Stimulated activated CD4-positive, alpha-beta T cell treated with anti-CD3 and anti-CD28 coated beads, Interleukin-12 subunit alpha, Interleukin-12 subunit beta, amount 100 ng/mL, for 24 hours (primary cell): ENCODE results near the gene IBA57.
"Not testable (repeated sequence)": the region's sequence is repeated elsewhere in the genome, so short reads cannot be mapped to it uniquely, and the experiment has no call there.

Source experiments
- DNase-seq, 2 experiments: peaks; one replicate each; pipeline ENCODE4 v3.0.0-alpha.2; 2020; ENCODE audit warnings: low read depth in 2 of 2

Gene IBA57

GRCh38 chr1:228172591-228173527, 7.3 kb downstream of the IBA57 start:
- DNase-seq = no peak

GRCh38 chr1:228173528-228174481, 8.2 kb downstream of the IBA57 start:
- not testable (repeated sequence) for DNase-seq

GRCh38 chr1:228174482-228175315, 9.1 kb downstream of the IBA57 start:
- DNase-seq = no peak

GRCh38 chr1:228175316-228176023, 9.9 kb downstream of the IBA57 start:
- no peak for DNase-seq

GRCh38 chr1:228176024-228176395, 10.4 kb downstream of the IBA57 start:
- DNase-seq = no peak

- no peak for DNase-seq
Observed at GRCh38 chr1:228176461-228177182, 11.0 kb downstream of the IBA57 start.

GRCh38 chr1:228177183-228177475, 11.5 kb downstream of the IBA57 start:
- no peak for DNase-seq

- no peak for DNase-seq
Observed at GRCh38 chr1:228177721-228178710, 12.4 kb downstream of the IBA57 start.

GRCh38 chr1:228178737-228179684, 13.4 kb downstream of the IBA57 start:
- DNase-seq = no peak

GRCh38 chr1:228180271-228180958, 14.8 kb downstream of the IBA57 start:
- DNase-seq = no peak

- DNase-seq = no peak
Observed at GRCh38 chr1:228180959-228181644, 15.5 kb downstream of the IBA57 start.

- DNase-seq = no peak
Observed at GRCh38 chr1:228181645-228182034, 16.0 kb downstream of the IBA57 start.

- no peak for DNase-seq
Observed at GRCh38 chr1:228182296-228183030, 16.9 kb downstream of the IBA57 start.

- no peak for DNase-seq
Observed at GRCh38 chr1:228184152-228184551, 18.5 kb downstream of the IBA57 start.

GRCh38 chr1:228185641-228185965, 20.0 kb downstream of the IBA57 start:
- DNase-seq = no peak

GRCh38 chr1:228188249-228188648, 22.6 kb downstream of the IBA57 start:
- not testable (repeated sequence) for DNase-seq
